Ovary (tissue), 3 donors: ENCODE data around the gene EPAS1.

ENCODE experiments used
- EP300 ChIP-seq: sonication (generic); formaldehyde crosslinking; IDR thresholded peaks from one replicate; pipeline ENCODE4 v1.6.1; 2017; ENCODE audit warnings: antibody characterized with exemption
- POLR2A ChIP-seq: fragments of 450-650 bp; IDR thresholded peaks from one replicate; pipeline ENCODE4 v1.6.1; 2017; ENCODE audit warnings: antibody characterized with exemption, mild to moderate bottlenecking, moderate library complexity
- TF ChIP-seq, protein P1 (sequence below), 3 donors: fragments of 450-650 bp in 2 of 3; fragments of 200-600 bp in 1 of 3; IDR thresholded peaks; one replicate each; pipeline versions ENCODE4 v1.5.1 to v1.8.0; 2016 to 2022; ENCODE audit warnings: antibody characterized with exemption in 3 of 3, mild to moderate bottlenecking in 1 of 3
- donor health status: DM: no; HTN: no; CAD: no.

DNA sequence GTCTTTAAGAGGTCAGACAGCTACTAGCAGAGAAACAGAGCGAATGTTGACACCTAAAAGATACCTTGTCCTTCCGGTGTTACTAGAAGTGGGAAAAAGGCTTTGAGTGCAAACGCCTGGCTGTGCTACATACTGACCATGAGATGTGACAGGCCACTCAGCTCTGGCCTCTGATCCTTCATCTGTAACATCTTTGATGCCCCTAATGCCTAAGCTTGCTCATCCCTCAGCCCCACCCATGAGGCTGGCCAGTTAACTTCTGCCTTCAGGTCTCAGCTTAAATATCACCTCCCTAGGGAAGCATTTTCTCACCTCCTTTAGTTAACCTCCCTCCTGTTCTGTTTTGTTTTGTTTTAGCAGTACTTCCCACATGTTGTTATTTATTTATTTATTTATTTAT, 15.9 kb downstream of the EPAS1 start:
- TF ChIP-seq, protein P1, sequence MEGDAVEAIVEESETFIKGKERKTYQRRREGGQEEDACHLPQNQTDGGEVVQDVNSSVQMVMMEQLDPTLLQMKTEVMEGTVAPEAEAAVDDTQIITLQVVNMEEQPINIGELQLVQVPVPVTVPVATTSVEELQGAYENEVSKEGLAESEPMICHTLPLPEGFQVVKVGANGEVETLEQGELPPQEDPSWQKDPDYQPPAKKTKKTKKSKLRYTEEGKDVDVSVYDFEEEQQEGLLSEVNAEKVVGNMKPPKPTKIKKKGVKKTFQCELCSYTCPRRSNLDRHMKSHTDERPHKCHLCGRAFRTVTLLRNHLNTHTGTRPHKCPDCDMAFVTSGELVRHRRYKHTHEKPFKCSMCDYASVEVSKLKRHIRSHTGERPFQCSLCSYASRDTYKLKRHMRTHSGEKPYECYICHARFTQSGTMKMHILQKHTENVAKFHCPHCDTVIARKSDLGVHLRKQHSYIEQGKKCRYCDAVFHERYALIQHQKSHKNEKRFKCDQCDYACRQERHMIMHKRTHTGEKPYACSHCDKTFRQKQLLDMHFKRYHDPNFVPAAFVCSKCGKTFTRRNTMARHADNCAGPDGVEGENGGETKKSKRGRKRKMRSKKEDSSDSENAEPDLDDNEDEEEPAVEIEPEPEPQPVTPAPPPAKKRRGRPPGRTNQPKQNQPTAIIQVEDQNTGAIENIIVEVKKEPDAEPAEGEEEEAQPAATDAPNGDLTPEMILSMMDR (IDR thresholded peaks at IDR 0.05): no peak
- TF ChIP-seq EP300: no peak
- no peak for TF ChIP-seq POLR2A
